Suprapubic skin (tissue), 4 donors: Measurements from ENCODE around the gene HMGCL.

Source experiments
- EP300 ChIP-seq: sonication (generic); formaldehyde crosslinking; IDR thresholded peaks from one replicate; pipeline ENCODE4 v1.6.1; 2017; ENCODE audit warnings: antibody characterized with exemption
- POLR2A ChIP-seq, 2 donors: fragments of 450-650 bp; IDR thresholded peaks; one replicate each; pipeline ENCODE4 v1.6.1; 2017; ENCODE audit warnings: antibody characterized with exemption in 2 of 2, mild to moderate bottlenecking in 2 of 2, moderate library complexity in 2 of 2
- POLR2AphosphoS5 ChIP-seq, 3 donors: sonication (generic); formaldehyde crosslinking; IDR thresholded peaks; one replicate each; pipeline ENCODE4 v1.6.1; 2017; ENCODE audit warnings: antibody characterized with exemption in 3 of 3
- TF ChIP-seq, protein P1 (sequence below), 2 donors: fragments of 200-600 bp in 1 of 2; fragments of 450-650 bp in 1 of 2; sonication (generic) in 1 of 2; IDR thresholded peaks; one replicate each; pipeline ENCODE4 v1.5.1; 2016 to 2019; ENCODE audit warnings: antibody characterized with exemption in 2 of 2, mild to moderate bottlenecking in 1 of 2, moderate library complexity in 1 of 2

DNA sequence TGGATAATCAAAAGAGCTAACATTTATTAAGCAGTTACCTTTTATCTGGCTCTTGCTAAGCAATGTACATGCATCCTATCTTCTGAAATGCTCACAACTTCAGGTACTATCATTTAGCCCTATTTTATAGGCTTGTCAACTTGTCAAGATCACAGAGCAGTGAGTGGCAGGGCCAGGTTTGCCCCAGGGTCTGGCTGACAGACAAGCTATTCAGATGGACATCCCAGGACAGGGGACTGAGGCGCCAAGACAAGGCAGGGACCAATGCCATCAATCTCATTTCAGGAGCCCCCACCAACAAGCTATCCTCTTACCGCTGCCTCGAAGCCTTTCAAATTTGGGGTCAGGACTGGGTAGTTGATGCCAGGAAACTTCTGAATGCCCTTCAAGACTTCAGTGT is 8.9 kb downstream of the HMGCL start:
- TF ChIP-seq, protein P1, sequence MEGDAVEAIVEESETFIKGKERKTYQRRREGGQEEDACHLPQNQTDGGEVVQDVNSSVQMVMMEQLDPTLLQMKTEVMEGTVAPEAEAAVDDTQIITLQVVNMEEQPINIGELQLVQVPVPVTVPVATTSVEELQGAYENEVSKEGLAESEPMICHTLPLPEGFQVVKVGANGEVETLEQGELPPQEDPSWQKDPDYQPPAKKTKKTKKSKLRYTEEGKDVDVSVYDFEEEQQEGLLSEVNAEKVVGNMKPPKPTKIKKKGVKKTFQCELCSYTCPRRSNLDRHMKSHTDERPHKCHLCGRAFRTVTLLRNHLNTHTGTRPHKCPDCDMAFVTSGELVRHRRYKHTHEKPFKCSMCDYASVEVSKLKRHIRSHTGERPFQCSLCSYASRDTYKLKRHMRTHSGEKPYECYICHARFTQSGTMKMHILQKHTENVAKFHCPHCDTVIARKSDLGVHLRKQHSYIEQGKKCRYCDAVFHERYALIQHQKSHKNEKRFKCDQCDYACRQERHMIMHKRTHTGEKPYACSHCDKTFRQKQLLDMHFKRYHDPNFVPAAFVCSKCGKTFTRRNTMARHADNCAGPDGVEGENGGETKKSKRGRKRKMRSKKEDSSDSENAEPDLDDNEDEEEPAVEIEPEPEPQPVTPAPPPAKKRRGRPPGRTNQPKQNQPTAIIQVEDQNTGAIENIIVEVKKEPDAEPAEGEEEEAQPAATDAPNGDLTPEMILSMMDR (IDR thresholded peaks at IDR 0.05) = no peak
- no peak for TF ChIP-seq POLR2A (IDR thresholded peaks at IDR 0.05)
- no peak for TF ChIP-seq POLR2AphosphoS5 (IDR thresholded peaks at IDR 0.05)
- no peak for TF ChIP-seq EP300
